Measurements from ENCODE around the gene LHFPL6. TPM values are rescaled to one million over a fixed set of nuclear protein-coding genes. Genes with fewer than 3 reads are reported as not detected.

The LHFPL6 gene
- total RNA-seq, 3 donors from 2014 or later: 4.9 to 26.1 (median 8.3) TPM

DNA sequence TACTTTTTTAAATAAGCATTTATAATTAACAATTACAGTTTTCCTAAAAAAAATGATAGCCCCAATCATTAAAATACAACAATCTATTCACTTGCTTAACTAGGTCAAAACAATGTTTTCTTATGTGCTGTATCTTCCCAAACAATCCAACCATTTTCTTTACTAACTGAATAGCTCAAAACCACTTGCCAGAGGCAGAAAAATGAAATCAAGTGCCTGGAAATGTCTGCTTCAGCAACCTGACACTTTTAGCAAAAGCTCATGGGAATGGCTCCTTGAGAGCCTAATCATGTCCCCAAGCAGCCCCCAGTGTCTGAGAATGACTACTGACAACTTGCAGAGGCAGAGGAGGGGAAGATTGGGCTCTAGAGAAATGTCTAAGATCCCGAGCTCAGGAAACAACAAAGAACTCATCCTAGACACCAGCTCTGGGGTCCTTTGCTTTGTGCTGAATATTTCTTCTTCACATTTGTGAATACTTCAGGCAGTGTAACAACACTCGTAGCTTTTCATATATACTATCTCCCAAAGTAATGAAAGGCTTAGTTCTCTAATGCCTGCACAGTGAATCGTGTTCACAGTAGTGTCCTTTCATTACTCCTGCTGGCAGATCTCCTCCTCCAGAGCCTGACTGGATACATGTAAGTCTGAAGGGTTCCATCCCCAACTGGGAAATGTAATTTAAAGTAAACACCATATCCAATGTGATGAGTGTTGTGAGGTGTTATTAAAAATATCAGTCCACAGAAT lies 280.0 kb downstream of the LHFPL6 start:
- H3K36me3 ChIP-seq (ENCODE audit: low read depth): no peaks in the 10 kb centered on the region
- TF ChIP-seq, protein P1, sequence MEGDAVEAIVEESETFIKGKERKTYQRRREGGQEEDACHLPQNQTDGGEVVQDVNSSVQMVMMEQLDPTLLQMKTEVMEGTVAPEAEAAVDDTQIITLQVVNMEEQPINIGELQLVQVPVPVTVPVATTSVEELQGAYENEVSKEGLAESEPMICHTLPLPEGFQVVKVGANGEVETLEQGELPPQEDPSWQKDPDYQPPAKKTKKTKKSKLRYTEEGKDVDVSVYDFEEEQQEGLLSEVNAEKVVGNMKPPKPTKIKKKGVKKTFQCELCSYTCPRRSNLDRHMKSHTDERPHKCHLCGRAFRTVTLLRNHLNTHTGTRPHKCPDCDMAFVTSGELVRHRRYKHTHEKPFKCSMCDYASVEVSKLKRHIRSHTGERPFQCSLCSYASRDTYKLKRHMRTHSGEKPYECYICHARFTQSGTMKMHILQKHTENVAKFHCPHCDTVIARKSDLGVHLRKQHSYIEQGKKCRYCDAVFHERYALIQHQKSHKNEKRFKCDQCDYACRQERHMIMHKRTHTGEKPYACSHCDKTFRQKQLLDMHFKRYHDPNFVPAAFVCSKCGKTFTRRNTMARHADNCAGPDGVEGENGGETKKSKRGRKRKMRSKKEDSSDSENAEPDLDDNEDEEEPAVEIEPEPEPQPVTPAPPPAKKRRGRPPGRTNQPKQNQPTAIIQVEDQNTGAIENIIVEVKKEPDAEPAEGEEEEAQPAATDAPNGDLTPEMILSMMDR (IDR thresholded peaks at IDR 0.05): no peak
- no peak for ATAC-seq
- H3K9me3 ChIP-seq: no peaks in the 10 kb centered on the region
- no peaks in the 10 kb centered on the region for H3K4me1 ChIP-seq (ENCODE audit: low read depth)
- DNase-seq: no peak
- intact Hi-C loops (cut with DNase I, micrococcal nuclease): no loop called here
- no peak overlapping the region for H3K4me3 ChIP-seq

DNA sequence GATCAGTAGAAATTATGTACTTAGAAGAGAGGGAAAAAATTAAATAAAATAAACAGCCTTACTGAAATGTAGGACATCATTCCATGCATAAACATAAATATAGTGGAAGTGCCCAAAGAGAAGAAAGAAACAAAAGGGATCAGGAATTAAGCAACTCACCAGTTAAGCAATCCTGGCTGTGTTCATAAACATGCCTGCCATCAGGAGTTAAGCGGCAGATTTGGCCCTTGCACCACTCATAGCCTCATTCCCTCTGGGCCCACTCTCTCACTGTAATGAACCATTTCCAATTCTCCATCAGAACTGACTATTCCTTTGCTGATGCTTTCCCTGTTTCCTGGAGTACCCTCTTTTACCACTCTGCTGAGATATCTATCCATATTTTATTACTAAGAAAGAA lies 281.4 kb downstream of the LHFPL6 start:
- ATAC-seq: no peak
- intact Hi-C loops (cut with DNase I, micrococcal nuclease): no loop called here

GRCh38 chr13:39318161-39318560 lies 284.8 kb downstream of the LHFPL6 start:
- ATAC-seq: no peak
- TF ChIP-seq, protein P1 (IDR thresholded peaks at IDR 0.05): no peak
- Histone ChIP-seq H3K4me1 (ENCODE audit: low read depth) (no peaks in the 10 kb centered on the region), H3K4me3 (no peak overlapping the region), H3K36me3 (ENCODE audit: low read depth) (no peaks in the 10 kb centered on the region), H3K9me3 (no peaks in the 10 kb centered on the region)
- intact Hi-C loops (cut with DNase I, micrococcal nuclease): no loop called here
- DNase-seq: no peak

More for the DNA sequence above, 281.4 kb downstream of the LHFPL6 start:
- Histone ChIP-seq H3K4me1 (ENCODE audit: low read depth) (no peaks in the 10 kb centered on the region), H3K36me3 (ENCODE audit: low read depth) (no peaks in the 10 kb centered on the region), H3K4me3 (no peak overlapping the region), H3K9me3 (no peaks in the 10 kb centered on the region)
- no peak for DNase-seq
- TF ChIP-seq, protein P1 (IDR thresholded peaks at IDR 0.05): no peak

GRCh38 chr13:39317291-39317690 lies 285.7 kb downstream of the LHFPL6 start:
- ATAC-seq (peak; percentile 25), DNase-seq (peak in 1 of 3 donors; percentile 12)
- Histone ChIP-seq H3K4me1 (ENCODE audit: low read depth) (no peaks in the 10 kb centered on the region), H3K9me3 (no peaks in the 10 kb centered on the region), H3K4me3 (no peak overlapping the region), H3K36me3 (ENCODE audit: low read depth) (no peaks in the 10 kb centered on the region)
- intact Hi-C loops (cut with DNase I, micrococcal nuclease): no loop called here
- TF ChIP-seq, protein P1 (IDR thresholded peaks at IDR 0.05): no peak

GRCh38 chr13:39315796-39316195 lies 287.2 kb downstream of the LHFPL6 start:
- ATAC-seq: no peak

More at GRCh38 chr13:39315796-39316195, 287.2 kb downstream of the LHFPL6 start:
- Histone ChIP-seq H3K9me3 (no peaks in the 10 kb centered on the region), H3K4me1 (ENCODE audit: low read depth) (no peaks in the 10 kb centered on the region), H3K36me3 (ENCODE audit: low read depth) (no peaks in the 10 kb centered on the region), H3K4me3 (no peak overlapping the region)
- DNase-seq: no peak
- TF ChIP-seq, protein P1 (IDR thresholded peaks at IDR 0.05): no peak
- intact Hi-C loops (cut with DNase I, micrococcal nuclease): no loop called here
